ENCODE measurements around the gene ALX1.

ALX1 gene

GRCh38 chr12:85280165-85280983 lies at the start of gene ALX1:
Gene ALX1 (plus strand): TSS chr12:85280220. CDS start chr12:85280262, 42 bp downstream.
- no peak for DNase-seq (ENCODE audit: low read depth in 2 of 2)

GRCh38 chr12:85237327-85237726 lies 42.7 kb upstream of the ALX1 start:
- DNase-seq (ENCODE audit: low read depth in 2 of 2) = no peak

GRCh38 chr12:85244561-85244960 lies 35.5 kb upstream of the ALX1 start:
- DNase-seq (ENCODE audit: low read depth in 2 of 2) = no peak

- DNase-seq (ENCODE audit: low read depth in 2 of 2) = no peak
Measured at GRCh38 chr12:85253853-85254252, 26.2 kb upstream of the ALX1 start.

GRCh38 chr12:85257671-85258070 lies 22.3 kb upstream of the ALX1 start:
- DNase-seq (ENCODE audit: low read depth in 2 of 2) = no peak

GRCh38 chr12:85260447-85260846 lies 19.6 kb upstream of the ALX1 start:
- DNase-seq (ENCODE audit: low read depth in 2 of 2) = no peak

GRCh38 chr12:85260896-85261295 lies 19.1 kb upstream of the ALX1 start:
- DNase-seq (ENCODE audit: low read depth in 2 of 2) = no peak

- no peak for DNase-seq (ENCODE audit: low read depth in 2 of 2)
Measured at GRCh38 chr12:85266356-85266755, 13.7 kb upstream of the ALX1 start.

GRCh38 chr12:85273381-85274314 lies 6.4 kb upstream of the ALX1 start:
- DNase-seq (ENCODE audit: low read depth in 2 of 2) = no peak

GRCh38 chr12:85274315-85274651 lies 5.7 kb upstream of the ALX1 start:
- no peak for DNase-seq (ENCODE audit: low read depth in 2 of 2)

- DNase-seq (ENCODE audit: low read depth in 2 of 2) = no peak
Measured at GRCh38 chr12:85275374-85275773, 4.6 kb upstream of the ALX1 start.

GRCh38 chr12:85277191-85277590 lies 2.8 kb upstream of the ALX1 start:
- DNase-seq (ENCODE audit: low read depth in 2 of 2) = no peak

- no peak for DNase-seq (ENCODE audit: low read depth in 2 of 2)
Measured at GRCh38 chr12:85277900-85278597, 2.0 kb upstream of the ALX1 start.

- DNase-seq (ENCODE audit: low read depth in 2 of 2) = no peak
Measured at GRCh38 chr12:85278598-85279448, 1.2 kb upstream of the ALX1 start.

GRCh38 chr12:85279449-85280164 lies 413 bp upstream of the ALX1 start:
- DNase-seq (ENCODE audit: low read depth in 2 of 2) = no peak

- DNase-seq (ENCODE audit: low read depth in 2 of 2) = no peak
Measured at GRCh38 chr12:85280984-85281630, 1.1 kb downstream of the ALX1 start.

GRCh38 chr12:85281636-85282312 lies 1.8 kb downstream of the ALX1 start:
- DNase-seq (ENCODE audit: low read depth in 2 of 2) = no peak

- no peak for DNase-seq (ENCODE audit: low read depth in 2 of 2)
Measured at GRCh38 chr12:85283560-85283959, 3.5 kb downstream of the ALX1 start.

GRCh38 chr12:85296362-85296761 lies 16.3 kb downstream of the ALX1 start:
- no peak for DNase-seq (ENCODE audit: low read depth in 2 of 2)

GRCh38 chr12:85299053-85299452 lies 19.0 kb downstream of the ALX1 start:
- DNase-seq (ENCODE audit: low read depth in 2 of 2) = no peak

All from stimulated activated CD8-positive, alpha-beta memory T cell treated with anti-CD3 and anti-CD28 coated beads, Interleukin-15, amount 100 ng/mL, for 4 hours (primary cell).